ENCODE data around the gene LRIT3.

The LRIT3 gene

DNA sequence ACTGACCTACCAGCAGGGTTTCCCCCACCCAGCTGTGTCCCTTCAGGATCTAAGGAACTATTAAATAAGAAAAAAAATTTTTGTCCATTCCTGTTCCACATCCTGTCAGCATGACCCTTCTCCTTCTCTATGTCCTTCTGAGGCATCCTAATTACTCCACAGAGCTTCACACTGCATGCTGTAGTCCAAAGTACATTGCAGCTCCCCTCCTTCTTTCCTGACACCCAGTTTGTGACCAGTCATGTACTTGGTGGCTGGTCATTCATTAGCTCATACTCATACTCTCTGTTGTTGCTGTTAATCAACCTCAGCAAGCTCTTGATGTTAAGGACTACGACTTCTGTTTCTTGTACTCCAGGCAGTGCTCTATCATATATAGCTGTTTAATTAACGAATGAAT, 62.3 kb downstream of the LRIT3 start:
- no peak for TF ChIP-seq ZNF274 (IDR thresholded peaks at IDR 0.05; ENCODE audit: low read depth, low read length)
- no peak overlapping the region for H3K4me3 ChIP-seq (ENCODE audit: low read length)

DNA sequence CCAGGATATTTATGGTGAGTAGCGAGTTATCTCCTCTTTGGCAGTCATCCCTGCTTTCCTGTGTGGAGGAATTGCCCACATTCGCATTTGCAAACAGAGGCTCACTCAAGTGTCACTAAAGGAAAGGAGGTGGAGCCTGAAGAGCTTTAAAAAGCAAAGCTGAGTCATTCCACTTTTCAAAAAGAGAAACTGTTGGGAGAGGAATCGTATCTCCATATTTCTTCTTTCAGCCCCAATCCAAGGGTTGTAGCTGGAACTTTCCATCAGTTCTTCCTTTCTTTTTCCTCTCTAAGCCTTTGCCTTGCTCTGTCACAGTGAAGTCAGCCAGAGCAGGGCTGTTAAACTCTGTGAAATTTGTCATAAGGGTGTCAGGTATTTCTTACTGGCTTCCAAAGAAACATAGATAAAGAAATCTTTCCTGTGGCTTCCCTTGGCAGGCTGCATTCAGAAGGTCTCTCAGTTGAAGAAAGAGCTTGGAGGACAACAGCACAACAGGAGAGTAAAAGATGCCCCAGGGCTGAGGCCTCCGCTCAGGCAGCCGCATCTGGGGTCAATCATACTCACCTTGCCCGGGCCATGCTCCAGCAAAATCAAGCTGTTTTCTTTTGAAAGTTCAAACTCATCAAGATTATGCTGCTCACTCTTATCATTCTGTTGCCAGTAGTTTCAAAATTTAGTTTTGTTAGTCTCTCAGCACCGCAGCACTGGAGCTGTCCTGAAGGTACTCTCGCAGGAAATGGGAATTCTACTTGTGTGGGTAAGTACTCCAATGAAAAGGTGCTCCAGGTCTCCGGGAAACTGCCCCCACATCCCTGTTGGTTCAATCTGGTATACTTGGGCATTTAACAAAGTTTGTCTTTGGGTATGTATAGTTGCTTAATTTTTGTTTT, 65.0 kb downstream of the LRIT3 start, which contains the start of gene EGF:
EGF (plus strand) TSS at position 178 of the 890 bp plus-strand sequence; CDS start at position 631, 453 bp downstream.
- no peak for TF ChIP-seq ZNF274 (IDR thresholded peaks at IDR 0.05; ENCODE audit: low read depth, low read length)
- no peak within 1 kb of the TSS for H3K4me3 ChIP-seq (ENCODE audit: low read length)

DNA sequence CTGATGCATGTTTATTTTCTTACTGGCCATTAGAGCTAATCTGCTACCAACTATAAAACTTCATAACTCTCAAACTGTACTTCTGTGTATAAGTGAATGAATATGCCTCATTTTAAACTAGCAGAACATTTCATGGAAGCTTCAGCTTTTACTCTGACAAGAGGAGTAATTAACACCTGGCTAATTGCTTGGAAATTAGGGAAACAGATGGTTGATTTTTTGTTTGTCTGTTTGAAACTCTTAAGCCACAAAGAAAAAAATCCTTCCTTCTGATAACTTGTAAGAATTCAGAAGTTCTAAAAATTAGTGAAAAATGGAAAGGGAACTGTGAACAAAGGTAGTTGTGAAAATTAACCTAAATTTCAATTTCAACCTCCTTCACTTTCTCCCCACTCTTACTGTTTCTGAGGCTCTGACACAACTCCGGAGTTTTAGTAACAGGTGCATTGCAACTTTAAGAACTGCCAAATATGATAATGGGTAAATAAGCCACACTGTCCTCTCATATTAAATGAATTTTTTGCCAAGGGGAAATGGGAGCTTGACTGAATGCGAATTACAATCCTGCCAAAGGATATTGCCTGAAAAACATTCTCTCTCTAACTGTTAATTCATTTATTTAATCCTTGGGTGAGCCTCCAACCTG, 65.8 kb downstream of the LRIT3 start:
- no peak for TF ChIP-seq ZNF274 (IDR thresholded peaks at IDR 0.05; ENCODE audit: low read depth, low read length)

DNA sequence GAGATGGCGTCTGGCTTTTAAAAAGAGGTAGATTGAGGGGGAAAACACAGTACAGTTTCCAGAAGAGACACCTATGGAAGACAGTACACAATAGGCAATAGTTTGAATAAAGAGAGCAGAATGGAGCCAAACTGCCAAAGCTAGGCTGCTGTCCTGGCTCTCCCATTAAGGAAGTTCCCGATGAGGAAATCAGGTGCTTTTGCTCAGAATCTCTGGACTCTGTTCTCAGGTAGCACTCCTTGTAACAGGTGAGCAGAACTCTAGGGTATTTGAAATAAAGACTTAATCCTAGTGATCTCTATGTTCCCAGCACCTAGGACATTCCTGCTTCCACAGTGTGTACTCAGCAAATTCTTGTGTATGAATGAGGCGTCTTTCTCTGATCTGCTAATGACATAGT, 66.4 kb downstream of the LRIT3 start:
- no peak overlapping the region for H3K4me3 ChIP-seq (ENCODE audit: low read length)

More for the DNA sequence above, 65.8 kb downstream of the LRIT3 start:
- H3K4me3 ChIP-seq (ENCODE audit: low read length), result no peak overlapping the region

DNA sequence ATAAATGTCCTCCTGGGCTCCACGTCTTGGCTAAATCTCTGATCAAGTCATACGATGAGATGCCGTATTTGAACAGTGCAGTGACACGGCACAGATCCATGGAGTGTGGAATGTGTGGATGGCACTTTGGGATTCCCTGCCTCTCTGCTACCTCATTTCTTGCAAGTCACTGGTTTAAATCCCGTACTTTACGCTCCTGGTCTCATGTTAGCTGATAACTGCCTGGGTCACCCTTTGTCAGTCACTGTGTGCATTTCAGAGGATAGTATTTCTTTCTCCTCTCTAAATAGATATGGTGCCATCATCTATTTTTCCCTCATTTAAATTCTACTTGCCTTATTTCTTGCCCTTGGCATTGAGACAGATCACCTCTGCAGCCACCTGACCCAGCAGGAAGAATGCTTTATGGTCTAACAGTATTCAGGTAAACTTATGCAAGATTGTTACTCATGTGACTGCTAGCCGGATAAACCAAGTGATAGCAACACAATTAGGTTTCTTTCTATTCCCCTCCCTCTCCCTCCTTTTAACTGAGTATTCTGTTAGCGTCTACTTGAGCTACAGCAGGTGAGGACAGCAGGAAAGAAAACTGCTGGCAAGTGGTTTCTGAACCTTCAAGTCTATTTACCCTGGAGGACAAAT, 67.6 kb downstream of the LRIT3 start:
- no peak for TF ChIP-seq ZNF274 (IDR thresholded peaks at IDR 0.05; ENCODE audit: low read depth, low read length)

More for the DNA sequence above, 66.4 kb downstream of the LRIT3 start:
- no peak for TF ChIP-seq ZNF274 (IDR thresholded peaks at IDR 0.05; ENCODE audit: low read depth, low read length)

DNA sequence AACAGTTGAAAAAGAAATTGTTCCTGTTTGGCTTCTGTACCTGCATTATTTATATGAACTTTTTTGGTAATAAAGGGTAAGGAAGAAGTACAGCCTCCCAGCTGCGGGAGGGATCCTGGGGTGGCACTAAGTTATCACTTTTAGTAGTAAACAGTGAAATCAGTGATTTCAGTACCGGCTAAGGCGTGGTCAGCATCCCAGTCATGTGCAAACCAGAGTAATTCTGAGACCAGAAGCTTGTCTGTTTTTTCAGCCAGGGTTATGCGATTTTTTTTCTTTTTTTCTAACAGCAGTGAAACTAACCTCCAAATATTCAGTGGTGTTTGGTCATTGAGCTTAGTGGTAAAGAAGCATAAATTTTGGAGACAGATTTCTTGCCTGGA, 68.1 kb downstream of the LRIT3 start:
- TF ChIP-seq ZNF274 (IDR thresholded peaks at IDR 0.05; ENCODE audit: low read depth, low read length), result no peak
- no peak overlapping the region for H3K4me3 ChIP-seq (ENCODE audit: low read length)

More for the DNA sequence above, 67.6 kb downstream of the LRIT3 start:
- no peak overlapping the region for H3K4me3 ChIP-seq (ENCODE audit: low read length)

DNA sequence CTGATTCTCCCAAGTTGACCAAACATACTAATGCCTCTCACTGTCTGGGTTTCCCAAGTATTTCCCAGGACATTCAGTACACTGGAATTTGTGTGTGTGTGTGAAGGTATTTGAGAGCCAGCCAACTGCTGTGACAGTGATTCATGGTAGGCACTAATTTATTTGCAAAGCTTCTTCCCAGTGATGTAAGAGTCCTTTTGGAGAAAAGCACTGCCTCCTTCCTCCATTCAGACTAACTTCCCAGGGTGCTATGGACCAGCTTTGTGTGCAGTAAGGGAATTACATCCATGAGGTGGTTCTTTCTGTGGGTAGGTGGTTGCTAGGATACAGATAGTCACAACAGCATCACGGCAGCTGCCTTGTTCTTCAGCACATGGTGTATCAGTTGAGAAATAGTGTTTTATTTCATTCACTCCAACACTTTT, 73.5 kb downstream of the LRIT3 start:
- no peak overlapping the region for H3K4me3 ChIP-seq (ENCODE audit: low read length)
- TF ChIP-seq ZNF274 (IDR thresholded peaks at IDR 0.05; ENCODE audit: low read depth, low read length), result no peak

Measured in GM08714 (cell line).